WTC11 (cell line): ENCODE measurements around the gene TRIM62. TPM values are rescaled to one million over a fixed set of nuclear protein-coding genes. Genes with fewer than 3 reads are reported as not detected.

Experiments
- ATAC-seq: fragments of 200-7000 bp; cut with Tn5 transposase; 2 replicates; pipeline ENCODE4 v1.10.0; 2021; ENCODE audit warnings: mild to moderate bottlenecking, moderate library complexity
- CTCF ChIA-PET: fragments of 300-600 bp; sonication (Branson Sonifier 250); formaldehyde crosslinking; loops from one replicate; lab custom pipeline; 2021; ENCODE audit warnings: antibody characterized with exemption; lab: Charles Lee
- POLR2A ChIA-PET: fragments of 350-600 bp; sonication (Branson Sonifier 250); formaldehyde crosslinking; loops from one replicate; lab custom pipeline; 2021; ENCODE audit warnings: antibody characterized with exemption; lab: Charles Lee
- DNase-seq: peaks from one replicate; pipeline ENCODE4 v3.0.0; 2021; ENCODE audit warnings: low spot score
- H3K27ac Mint-ChIP-seq: 2 replicates; pipeline ENCODE4 v1.8.0; 2021; ENCODE audit warnings: mixed read lengths
- H3K27me3 Mint-ChIP-seq: 2 replicates; pipeline ENCODE4 v1.8.0; 2021; ENCODE audit warnings: low read depth, mild to moderate bottlenecking, moderate library complexity, mixed read lengths
- H3K36me3 Mint-ChIP-seq: 2 replicates; pipeline ENCODE4 v1.8.0; 2021; ENCODE audit warnings: mixed read lengths
- H3K4me1 Mint-ChIP-seq: 2 replicates; pipeline ENCODE4 v1.8.0; 2022; ENCODE audit warnings: mixed read lengths
- H3K4me3 Mint-ChIP-seq: 2 replicates; pipeline ENCODE4 v1.8.0; 2021; ENCODE audit warnings: mild to moderate bottlenecking, moderate library complexity, mixed read lengths
- H3K9me3 Mint-ChIP-seq: 2 replicates; pipeline ENCODE4 v1.8.0; 2021; ENCODE audit warnings: mixed read lengths
- ATF1 ChIP-seq: sonication (generic); formaldehyde crosslinking; IDR thresholded peaks from 2 replicates; pipeline ENCODE4 v1.8.1; 2023; ENCODE audit warnings: mild to moderate bottlenecking, moderate library complexity, missing genetic modification reagents
- ATF2 ChIP-seq: sonication (generic); formaldehyde crosslinking; IDR thresholded peaks from 2 replicates; pipeline ENCODE4 v1.8.1; 2022; ENCODE audit warnings: low read depth, missing genetic modification reagents, borderline replicate concordance
- ERG ChIP-seq: fragments of 250-450 bp; sonication (Bioruptor Pico); IDR thresholded peaks from 2 replicates; pipeline ENCODE4 v1.8.0; 2021; ENCODE audit warnings: mild to moderate bottlenecking
- JAZF1 ChIP-seq: fragments of 250-450 bp; sonication (Bioruptor Pico); IDR thresholded peaks from 2 replicates; pipeline ENCODE4 v1.9.0; 2021; ENCODE audit warnings: moderate library complexity, mild to moderate bottlenecking, inconsistent platforms
- MLX ChIP-seq: sonication (generic); formaldehyde crosslinking; IDR thresholded peaks from 2 replicates; pipeline ENCODE4 v1.8.1; 2023; ENCODE audit warnings: mild to moderate bottlenecking, missing genetic modification reagents, moderate library complexity
- MXD4 ChIP-seq: fragments of 250-450 bp; sonication (Bioruptor Pico); IDR thresholded peaks from 2 replicates; pipeline ENCODE4 v1.8.0; 2021; ENCODE audit warnings: mild to moderate bottlenecking, moderate library complexity, borderline replicate concordance
- NFYB ChIP-seq: sonication (generic); formaldehyde crosslinking; conservative IDR thresholded peaks from 2 replicates; pipeline ENCODE4 v1.8.0; 2022; ENCODE audit warnings: low read depth, missing genetic modification reagents
- NR2C2 ChIP-seq: sonication (generic); formaldehyde crosslinking; IDR thresholded peaks from 2 replicates; pipeline ENCODE4 v1.8.0; 2022; ENCODE audit warnings: mild to moderate bottlenecking, missing genetic modification reagents
- RELA ChIP-seq: sonication (generic); formaldehyde crosslinking; IDR thresholded peaks from 2 replicates; pipeline ENCODE4 v1.8.1; 2022; ENCODE audit warnings: missing genetic modification reagents, mild to moderate bottlenecking, borderline replicate concordance
- ZNF281 ChIP-seq: sonication (generic); formaldehyde crosslinking; IDR thresholded peaks from 2 replicates; pipeline ENCODE4 v1.8.0; 2023; ENCODE audit warnings: mild to moderate bottlenecking, missing genetic modification reagents
- total RNA-seq: library from RNA; stranded (reverse); gene quantifications from 3 replicates; pipeline ENCODE4 v1.2.3, GENCODE V29; 2021
- TF ChIP-seq, protein P1 (sequence below): fragments of 250-450 bp; sonication (Bioruptor Pico); IDR thresholded peaks from 2 replicates; pipeline ENCODE4 v1.9.0; 2021; ENCODE audit warnings: moderate library complexity, mild to moderate bottlenecking, inconsistent platforms, borderline replicate concordance
- TF ChIP-seq, protein P2 (sequence below): sonication (generic); formaldehyde crosslinking; IDR thresholded peaks from 2 replicates; pipeline ENCODE4 v1.8.1; 2023; ENCODE audit warnings: mild to moderate bottlenecking, missing genetic modification reagents, borderline replicate concordance
- TF ChIP-seq, protein P3 (sequence below): sonication (generic); formaldehyde crosslinking; conservative IDR thresholded peaks from 2 replicates; pipeline ENCODE4 v1.8.1; 2023; ENCODE audit warnings: mild to moderate bottlenecking, low read depth, missing genetic modification reagents, moderate library complexity
- TF ChIP-seq, protein P4 (sequence below): fragments of 250-450 bp; sonication (Bioruptor Pico); IDR thresholded peaks from 2 replicates; pipeline ENCODE4 v1.9.0; 2021; ENCODE audit warnings: mild to moderate bottlenecking
- TF ChIP-seq, protein P5 (sequence below): fragments of 200-600 bp; IDR thresholded peaks from 2 replicates; pipeline ENCODE4 v1.8.0; 2022; ENCODE audit warnings: antibody characterized with exemption

TRIM62 gene
- total RNA-seq, 1 experiment from 2014 or later: 13.6 TPM

- 0 out of 2 replicates have a peak, but pooled peaks have one; percentile 11 for TF ChIP-seq ZNF281
- TF ChIP-seq ATF2 (CRISPR knock-in tag): no peak
Observed at GRCh38 chr1:33119532-33120217, 62.2 kb downstream of the TRIM62 start (continued).

GRCh38 chr1:33119050-33119449, 62.8 kb downstream of the TRIM62 start:
- ChIA-PET CTCF (interaction anchor here (0.7 to 3.1 kb wide), 15 partner anchors 13 to 243 kb away, joined by 3 to 14 read pairs (median 4); no protein-coding TSS in a partner anchor), POLR2A (no interaction called here)
- Mint-ChIP-seq H3K4me3 (no peak overlapping the region), H3K27me3 (peaks cover 65% of the 10 kb centered on the region), H3K36me3 (no peaks in the 10 kb centered on the region), H3K27ac (no peak overlapping the region), H3K4me1 (no peaks in the 10 kb centered on the region), H3K9me3 (no peaks in the 10 kb centered on the region)
- DNase-seq (no peak), ATAC-seq (no peak)
- TF ChIP-seq, protein P1, sequence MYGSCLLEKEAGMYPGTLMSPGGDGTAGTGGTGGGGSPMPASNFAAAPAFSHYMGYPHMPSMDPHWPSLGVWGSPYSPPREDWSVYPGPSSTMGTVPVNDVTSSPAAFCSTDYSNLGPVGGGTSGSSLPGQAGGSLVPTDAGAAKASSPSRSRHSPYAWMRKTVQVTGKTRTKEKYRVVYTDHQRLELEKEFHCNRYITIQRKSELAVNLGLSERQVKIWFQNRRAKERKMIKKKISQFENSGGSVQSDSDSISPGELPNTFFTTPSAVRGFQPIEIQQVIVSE (CRISPR knock-in tag): no peak
- TF ChIP-seq JAZF1: no peak
- TF ChIP-seq, protein P2, sequence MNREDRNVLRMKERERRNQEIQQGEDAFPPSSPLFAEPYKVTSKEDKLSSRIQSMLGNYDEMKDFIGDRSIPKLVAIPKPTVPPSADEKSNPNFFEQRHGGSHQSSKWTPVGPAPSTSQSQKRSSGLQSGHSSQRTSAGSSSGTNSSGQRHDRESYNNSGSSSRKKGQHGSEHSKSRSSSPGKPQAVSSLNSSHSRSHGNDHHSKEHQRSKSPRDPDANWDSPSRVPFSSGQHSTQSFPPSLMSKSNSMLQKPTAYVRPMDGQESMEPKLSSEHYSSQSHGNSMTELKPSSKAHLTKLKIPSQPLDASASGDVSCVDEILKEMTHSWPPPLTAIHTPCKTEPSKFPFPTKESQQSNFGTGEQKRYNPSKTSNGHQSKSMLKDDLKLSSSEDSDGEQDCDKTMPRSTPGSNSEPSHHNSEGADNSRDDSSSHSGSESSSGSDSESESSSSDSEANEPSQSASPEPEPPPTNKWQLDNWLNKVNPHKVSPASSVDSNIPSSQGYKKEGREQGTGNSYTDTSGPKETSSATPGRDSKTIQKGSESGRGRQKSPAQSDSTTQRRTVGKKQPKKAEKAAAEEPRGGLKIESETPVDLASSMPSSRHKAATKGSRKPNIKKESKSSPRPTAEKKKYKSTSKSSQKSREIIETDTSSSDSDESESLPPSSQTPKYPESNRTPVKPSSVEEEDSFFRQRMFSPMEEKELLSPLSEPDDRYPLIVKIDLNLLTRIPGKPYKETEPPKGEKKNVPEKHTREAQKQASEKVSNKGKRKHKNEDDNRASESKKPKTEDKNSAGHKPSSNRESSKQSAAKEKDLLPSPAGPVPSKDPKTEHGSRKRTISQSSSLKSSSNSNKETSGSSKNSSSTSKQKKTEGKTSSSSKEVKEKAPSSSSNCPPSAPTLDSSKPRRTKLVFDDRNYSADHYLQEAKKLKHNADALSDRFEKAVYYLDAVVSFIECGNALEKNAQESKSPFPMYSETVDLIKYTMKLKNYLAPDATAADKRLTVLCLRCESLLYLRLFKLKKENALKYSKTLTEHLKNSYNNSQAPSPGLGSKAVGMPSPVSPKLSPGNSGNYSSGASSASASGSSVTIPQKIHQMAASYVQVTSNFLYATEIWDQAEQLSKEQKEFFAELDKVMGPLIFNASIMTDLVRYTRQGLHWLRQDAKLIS (CRISPR knock-in tag): no peak

GRCh38 chr1:33118274-33118673, 63.6 kb downstream of the TRIM62 start:
- Mint-ChIP-seq H3K27me3 (peaks cover 62% of the 10 kb centered on the region), H3K4me3 (no peak overlapping the region), H3K4me1 (no peaks in the 10 kb centered on the region), H3K27ac (peak overlapping the region; percentile 70; the same call in 1 of the 2 replicates), H3K9me3 (no peaks in the 10 kb centered on the region), H3K36me3 (no peaks in the 10 kb centered on the region)
- ChIA-PET POLR2A (no interaction called here), CTCF (interaction anchor here (1.5 to 3.1 kb wide), 3 partner anchors 20 to 32 kb away, joined by 4 to 12 read pairs (median 8); no protein-coding TSS in a partner anchor)
- ATAC-seq (no peak), DNase-seq (no peak)
- TF ChIP-seq NR2C2 (CRISPR knock-in tag): no peak
- TF ChIP-seq, protein P3, sequence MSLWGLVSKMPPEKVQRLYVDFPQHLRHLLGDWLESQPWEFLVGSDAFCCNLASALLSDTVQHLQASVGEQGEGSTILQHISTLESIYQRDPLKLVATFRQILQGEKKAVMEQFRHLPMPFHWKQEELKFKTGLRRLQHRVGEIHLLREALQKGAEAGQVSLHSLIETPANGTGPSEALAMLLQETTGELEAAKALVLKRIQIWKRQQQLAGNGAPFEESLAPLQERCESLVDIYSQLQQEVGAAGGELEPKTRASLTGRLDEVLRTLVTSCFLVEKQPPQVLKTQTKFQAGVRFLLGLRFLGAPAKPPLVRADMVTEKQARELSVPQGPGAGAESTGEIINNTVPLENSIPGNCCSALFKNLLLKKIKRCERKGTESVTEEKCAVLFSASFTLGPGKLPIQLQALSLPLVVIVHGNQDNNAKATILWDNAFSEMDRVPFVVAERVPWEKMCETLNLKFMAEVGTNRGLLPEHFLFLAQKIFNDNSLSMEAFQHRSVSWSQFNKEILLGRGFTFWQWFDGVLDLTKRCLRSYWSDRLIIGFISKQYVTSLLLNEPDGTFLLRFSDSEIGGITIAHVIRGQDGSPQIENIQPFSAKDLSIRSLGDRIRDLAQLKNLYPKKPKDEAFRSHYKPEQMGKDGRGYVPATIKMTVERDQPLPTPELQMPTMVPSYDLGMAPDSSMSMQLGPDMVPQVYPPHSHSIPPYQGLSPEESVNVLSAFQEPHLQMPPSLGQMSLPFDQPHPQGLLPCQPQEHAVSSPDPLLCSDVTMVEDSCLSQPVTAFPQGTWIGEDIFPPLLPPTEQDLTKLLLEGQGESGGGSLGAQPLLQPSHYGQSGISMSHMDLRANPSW (CRISPR knock-in tag): no peak
- no peak for TF ChIP-seq MXD4 (CRISPR knock-in tag)
- TF ChIP-seq MLX: no peak
- no peak for TF ChIP-seq NFYB (CRISPR knock-in tag)
- no peak for TF ChIP-seq RELA (CRISPR knock-in tag)
- TF ChIP-seq, protein P4, sequence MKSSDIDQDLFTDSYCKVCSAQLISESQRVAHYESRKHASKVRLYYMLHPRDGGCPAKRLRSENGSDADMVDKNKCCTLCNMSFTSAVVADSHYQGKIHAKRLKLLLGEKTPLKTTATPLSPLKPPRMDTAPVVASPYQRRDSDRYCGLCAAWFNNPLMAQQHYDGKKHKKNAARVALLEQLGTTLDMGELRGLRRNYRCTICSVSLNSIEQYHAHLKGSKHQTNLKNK (CRISPR knock-in tag): no peak
- no peak for TF ChIP-seq ATF1
- no peak for TF ChIP-seq ERG
- TF ChIP-seq, protein P5, sequence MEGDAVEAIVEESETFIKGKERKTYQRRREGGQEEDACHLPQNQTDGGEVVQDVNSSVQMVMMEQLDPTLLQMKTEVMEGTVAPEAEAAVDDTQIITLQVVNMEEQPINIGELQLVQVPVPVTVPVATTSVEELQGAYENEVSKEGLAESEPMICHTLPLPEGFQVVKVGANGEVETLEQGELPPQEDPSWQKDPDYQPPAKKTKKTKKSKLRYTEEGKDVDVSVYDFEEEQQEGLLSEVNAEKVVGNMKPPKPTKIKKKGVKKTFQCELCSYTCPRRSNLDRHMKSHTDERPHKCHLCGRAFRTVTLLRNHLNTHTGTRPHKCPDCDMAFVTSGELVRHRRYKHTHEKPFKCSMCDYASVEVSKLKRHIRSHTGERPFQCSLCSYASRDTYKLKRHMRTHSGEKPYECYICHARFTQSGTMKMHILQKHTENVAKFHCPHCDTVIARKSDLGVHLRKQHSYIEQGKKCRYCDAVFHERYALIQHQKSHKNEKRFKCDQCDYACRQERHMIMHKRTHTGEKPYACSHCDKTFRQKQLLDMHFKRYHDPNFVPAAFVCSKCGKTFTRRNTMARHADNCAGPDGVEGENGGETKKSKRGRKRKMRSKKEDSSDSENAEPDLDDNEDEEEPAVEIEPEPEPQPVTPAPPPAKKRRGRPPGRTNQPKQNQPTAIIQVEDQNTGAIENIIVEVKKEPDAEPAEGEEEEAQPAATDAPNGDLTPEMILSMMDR: no peak
